Adrenal gland (tissue), 12 donors: ENCODE data around the gene NECAB3. TPM values are rescaled to one million over a fixed set of nuclear protein-coding genes. Genes with fewer than 3 reads are reported as not detected.

Source experiments
- DNase-seq, 7 donors: peaks; one replicate each; pipeline ENCODE4 v3.0.0-alpha.2; 2019 to 2020
- H3K27ac ChIP-seq, 5 donors: fragments of 200-600 bp; sonication (generic) in 4 of 5; 1 replicate in 3 of 5; 2 replicates in 2 of 5; pipeline versions ENCODE4 v1.5.1 to v1.8.0; 2016 to 2020; ENCODE audit warnings: mild to moderate bottlenecking in 1 of 5
- H3K27me3 ChIP-seq: fragments of 200-600 bp; 2 replicates; pipeline ENCODE4 v1.8.0; 2021
- H3K36me3 ChIP-seq, 2 donors: fragments of 200-600 bp; replicated peaks in 1 of 2; 1 replicate in 1 of 2; 2 replicates in 1 of 2; pipeline versions ENCODE4 v1.5.1 to v1.8.0; 2018 to 2022
- H3K4me1 ChIP-seq, 2 donors: fragments of 200-600 bp; replicated peaks in 1 of 2; 1 replicate in 1 of 2; 2 replicates in 1 of 2; pipeline versions ENCODE4 v1.5.1 to v1.8.0; 2018 to 2021
- H3K4me3 ChIP-seq, 4 donors: fragments of 200-600 bp; sonication (generic) in 3 of 4; one replicate each; pipeline ENCODE4 v1.5.1; 2016 to 2018
- H3K9me3 ChIP-seq, 3 donors: fragments of 200-600 bp; sonication (generic) in 1 of 3; replicated peaks in 1 of 3; 1 replicate in 2 of 3; 2 replicates in 1 of 3; pipeline versions ENCODE4 v1.5.1 to v1.8.0; 2016 to 2021
- CTCF ChIP-seq, 6 experiments: fragments of 450-650 bp in 4 of 6; fragments of 200-600 bp in 2 of 6; sonication (generic) in 1 of 6; IDR thresholded peaks; 1 replicate in 5 of 6; 2 replicates in 1 of 6; pipeline versions ENCODE4 v1.5.1 to v1.8.0; 2016 to 2021; ENCODE audit warnings: antibody characterized with exemption in 6 of 6, mild to moderate bottlenecking in 2 of 6, moderate library complexity in 1 of 6
- POLR2A ChIP-seq, 2 donors: fragments of 450-650 bp; IDR thresholded peaks; one replicate each; pipeline ENCODE4 v1.6.1; 2017; ENCODE audit warnings: antibody characterized with exemption in 2 of 2, mild to moderate bottlenecking in 2 of 2, moderate library complexity in 1 of 2
- WGBS, 4 donors: extraction: QIAGEN DNeasy Blood & Tissue Kit in 2 of 4; methylation state at CpG; one replicate each; pipeline versions ENCODE4 v1.1.5 to v1.1.7; 2013 to 2017; 5-methylcytosine and 5-hydroxymethylcytosine counted together
- intact Hi-C, 2 donors: fragments of 100-400 bp; cut with DNase I; formaldehyde crosslinking; loops; one replicate each; pipeline versions ENCODE4 v1.14.1 to v1.15.0; 2022 to 2023
- polyA plus RNA-seq, 3 donors: library from polyadenylated mRNA; stranded (reverse); fragments of 200-250 nt in 2 of 3; fragments of 350-450 nt in 1 of 3; fragmentation: Illumina TruSeq in 1 of 3; extraction: RNeasy Lipid Tissue Mini Kit (QIAGEN cat#74804) in 1 of 3; gene quantifications; one replicate each; pipeline ENCODE4 v1.2.3, GENCODE V29; 2013 to 2014
- total RNA-seq, 9 donors: library from RNA; depleted of rRNA in 4 of 9; stranded (reverse); fragments of >200 nt in 4 of 9; fragments of 120-200 nt in 1 of 9; fragmentation: NEBNext Ultra II Directional in 1 of 9; extraction: Animal tissue kit (Norgen Biotek cat#: 25700) in 1 of 9; gene quantifications; one replicate each; pipeline versions ENCODE4 v1.1.0 to v1.2.4, GENCODE V29; 2013 to 2023
- donor health status: healthy with polysubstance abuse.
- donor health status: Bipolar disorder and iron deficiency.
- donor health status: DM: yes; HTN: yes; CAD: no.
- donor health status: DM: no; HTN: no; CAD: no.
- donor health status: DM: no; HTN: no; CAD: no.
- donor health status: DM: yes; HTN: yes; CAD: no.

The NECAB3 gene
- total and polyA plus RNA-seq, 12 donors = 23.4 to 279 (median 142) TPM

DNA sequence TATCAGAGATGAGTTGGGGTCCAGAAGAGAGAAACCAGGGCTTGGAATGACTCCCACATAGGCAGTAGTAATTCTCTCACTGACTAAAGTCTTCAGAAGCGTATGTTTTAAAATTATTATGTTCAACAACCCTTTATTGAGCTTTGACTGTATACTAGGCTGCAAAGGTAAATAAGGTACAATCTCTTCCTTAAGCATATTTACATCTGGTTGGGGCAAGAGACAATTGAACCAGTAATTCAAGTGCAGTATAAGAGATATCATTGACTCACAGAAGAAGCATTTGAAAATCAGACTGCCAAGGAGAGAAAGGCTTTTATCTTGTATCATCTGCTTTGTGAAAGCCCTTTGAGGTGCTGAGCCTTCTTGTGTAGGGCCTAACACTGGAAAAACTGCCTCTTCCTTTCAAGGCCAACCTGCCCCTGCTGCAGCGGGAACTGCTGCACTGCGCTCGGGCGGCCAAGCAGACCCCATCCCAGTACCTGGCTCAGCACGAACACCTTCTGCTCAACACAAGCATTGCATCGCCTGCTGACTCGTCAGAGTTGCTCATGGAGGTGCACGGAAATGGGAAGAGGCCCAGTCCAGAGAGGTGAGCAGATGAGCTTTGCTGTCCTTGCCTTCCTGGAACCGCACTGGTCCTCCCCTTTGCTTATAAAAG is 51.4 kb downstream of the NECAB3 start:
- intact Hi-C loops = no loop called here
- H3K27me3 ChIP-seq = no peaks in the 10 kb centered on the region
- peaks cover 0 to 17% of the 10 kb centered on the region in 2 donors for H3K36me3 ChIP-seq
- no peaks in the 10 kb centered on the region for H3K4me1 ChIP-seq
- TF ChIP-seq CTCF (IDR thresholded peaks at IDR 0.05) = no peak
- no peak for TF ChIP-seq POLR2A (IDR thresholded peaks at IDR 0.05)
- no peak overlapping the region for H3K27ac ChIP-seq
- no peak for DNase-seq
- H3K4me3 ChIP-seq = no peak overlapping the region
- H3K9me3 ChIP-seq = no peaks in the 10 kb centered on the region
- WGBS, 4 donors = 95 to 98% (median 95%) methylated on average over 9 to 10 of the region's 10 CpGs

- Histone ChIP-seq H3K4me3 (no peak overlapping the region), H3K27ac (no peak overlapping the region), H3K36me3 (peaks cover 0 to 17% of the 10 kb centered on the region in 2 donors), H3K27me3 (no peaks in the 10 kb centered on the region), H3K9me3 (no peaks in the 10 kb centered on the region), H3K4me1 (no peaks in the 10 kb centered on the region)
- 91 to 95% (median 94%) methylated on average over 4 of the region's 4 CpGs for WGBS, 4 donors
- intact Hi-C loops = no loop called here
- TF ChIP-seq POLR2A (IDR thresholded peaks at IDR 0.05) = no peak
- TF ChIP-seq CTCF (IDR thresholded peaks at IDR 0.05) = no peak
- no peak for DNase-seq
Measured at GRCh38 chr20:33621717-33622400, 52.4 kb downstream of the NECAB3 start.

DNA sequence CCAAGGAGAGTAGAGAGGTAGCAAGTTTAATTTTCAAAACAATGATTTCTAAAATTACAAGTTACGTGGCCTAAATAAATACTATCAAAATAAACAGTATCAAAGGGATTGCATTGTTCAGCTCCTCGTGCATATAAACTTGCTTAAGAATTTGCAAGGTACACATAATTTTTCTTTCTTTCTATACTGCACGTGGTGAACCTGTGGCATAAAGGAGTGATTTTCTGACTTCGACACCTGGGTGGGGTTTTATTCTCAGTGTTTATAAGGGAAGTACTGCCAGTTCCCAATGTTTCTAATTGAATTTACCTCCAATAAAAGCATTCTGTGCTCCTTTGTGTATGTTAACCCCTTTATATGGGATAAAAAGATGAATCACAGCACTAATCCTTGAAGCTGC is 62.2 kb downstream of the NECAB3 start:
- Histone ChIP-seq H3K9me3 (no peaks in the 10 kb centered on the region), H3K27ac (no peak overlapping the region), H3K4me3 (no peak overlapping the region), H3K27me3 (no peaks in the 10 kb centered on the region), H3K36me3 (peaks cover 0 to 31% of the 10 kb centered on the region in 2 donors), H3K4me1 (no peaks in the 10 kb centered on the region)
- TF ChIP-seq CTCF (IDR thresholded peaks at IDR 0.05) = no peak
- no peak for TF ChIP-seq POLR2A (IDR thresholded peaks at IDR 0.05)
- 63 to 80% (median 72%) methylated on average over 4 of the region's 4 CpGs for WGBS, 4 donors
- intact Hi-C loops = no loop called here
- no peak for DNase-seq

DNA sequence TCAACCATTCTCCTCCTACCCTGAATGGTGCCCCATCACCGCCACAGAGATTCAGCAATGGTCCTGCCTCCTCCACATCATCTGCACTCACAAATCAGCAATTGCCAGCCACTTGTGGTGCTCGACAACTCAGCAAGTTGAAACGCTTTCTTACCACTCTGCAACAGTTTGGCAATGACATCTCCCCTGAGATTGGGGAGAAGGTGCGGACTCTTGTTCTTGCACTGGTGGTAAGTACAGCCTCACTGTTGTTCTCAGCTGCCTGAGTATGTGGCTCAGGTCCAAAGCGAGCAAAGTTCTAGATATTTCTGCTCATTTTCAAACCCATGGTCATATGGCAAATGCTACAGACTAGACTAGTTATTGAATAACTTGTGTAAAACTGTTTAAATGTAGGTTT is 63.1 kb downstream of the NECAB3 start:
- intact Hi-C loops = no loop called here
- H3K4me3 ChIP-seq = no peak overlapping the region
- peaks cover 0 to 31% of the 10 kb centered on the region in 2 donors for H3K36me3 ChIP-seq
- no peaks in the 10 kb centered on the region for H3K27me3 ChIP-seq
- no peaks in the 10 kb centered on the region for H3K9me3 ChIP-seq
- TF ChIP-seq CTCF (IDR thresholded peaks at IDR 0.05) = no peak
- no peak for TF ChIP-seq POLR2A (IDR thresholded peaks at IDR 0.05)
- DNase-seq = no peak
- H3K27ac ChIP-seq = no peak overlapping the region
- 94 to 99% (median 95%) methylated on average over 5 of the region's 5 CpGs for WGBS, 4 donors
- no peaks in the 10 kb centered on the region for H3K4me1 ChIP-seq
